Measurements from ENCODE around the gene ELF5. TPM values are rescaled to one million over a fixed set of nuclear protein-coding genes. Genes with fewer than 3 reads are reported as not detected.

The ELF5 gene
- total RNA-seq, 2 donors from 2014 or later = 0.18 to 2.7 TPM

DNA sequence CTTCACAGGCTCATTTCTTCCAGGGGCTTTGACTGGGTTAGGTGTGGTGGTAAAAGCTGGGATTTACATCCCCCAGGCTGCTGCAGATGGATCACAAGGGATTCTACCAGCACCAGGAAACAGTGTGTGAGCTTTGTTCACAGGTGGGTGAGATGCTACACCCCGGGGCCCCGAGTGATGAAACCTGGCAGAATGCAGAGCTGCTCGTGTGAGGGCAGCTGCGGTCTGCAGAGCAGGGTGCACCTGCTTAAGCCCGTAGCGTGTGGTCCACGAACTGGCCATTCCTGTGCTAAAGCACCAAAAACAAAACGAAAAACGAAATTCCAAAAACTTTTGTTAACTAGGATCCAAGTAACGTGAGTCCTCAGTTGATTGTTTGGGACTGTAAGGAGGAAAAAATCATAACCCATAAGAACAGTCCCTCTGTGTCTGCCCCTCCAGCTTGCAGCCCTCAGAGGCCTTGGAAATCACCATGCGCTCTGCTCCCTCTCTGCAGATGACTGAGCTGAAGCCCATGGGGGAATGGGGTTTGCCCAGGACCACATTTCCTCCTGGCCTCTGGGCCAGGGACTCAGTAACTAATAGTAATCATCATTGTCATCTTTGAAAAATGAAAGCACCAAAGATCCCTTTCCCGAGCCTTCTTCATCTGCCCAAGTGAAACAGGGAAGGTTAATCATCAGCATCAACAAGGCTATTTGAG lies 24.6 kb downstream of the ELF5 start:
- DNase-seq (ENCODE audit: low spot score) = no peak
- intact Hi-C loops (cut with DNase I) = no loop called here

DNA sequence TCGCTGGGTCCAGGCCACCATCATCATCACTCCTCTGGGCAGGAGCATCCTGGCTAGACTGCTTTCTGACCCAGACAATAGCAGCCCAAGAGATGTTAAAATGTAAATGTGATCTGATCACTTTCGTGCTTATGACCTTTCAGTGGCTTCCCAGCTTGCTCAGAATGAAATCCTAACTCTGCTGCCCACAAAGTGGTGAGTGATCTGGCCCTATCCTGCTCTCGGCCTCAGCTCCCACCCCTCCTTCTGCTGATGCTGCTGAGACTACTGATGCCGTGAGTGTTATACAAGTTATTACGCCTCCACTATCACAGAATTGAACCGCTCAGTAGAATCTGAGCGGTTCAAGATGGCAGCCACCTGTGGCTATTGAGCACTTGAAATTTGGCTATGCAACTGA lies 26.2 kb downstream of the ELF5 start:
- Histone ChIP-seq H3K9me3 (no peaks in the 10 kb centered on the region), H3K4me1 (replicated peaks) (no peaks in the 10 kb centered on the region), H3K27ac (no peak overlapping the region), H3K36me3 (no peaks in the 10 kb centered on the region), H3K4me3 (no peak overlapping the region), H3K27me3 (replicated peaks; ENCODE audit: insufficient read depth) (no peaks in the 10 kb centered on the region)
- 84% methylated on average over 7 of the region's 7 CpGs for WGBS
- TF ChIP-seq POLR2A (IDR thresholded peaks at IDR 0.05) (no peak), POLR2AphosphoS5 (IDR thresholded peaks at IDR 0.05) (no peak)
- TF ChIP-seq, protein P1, sequence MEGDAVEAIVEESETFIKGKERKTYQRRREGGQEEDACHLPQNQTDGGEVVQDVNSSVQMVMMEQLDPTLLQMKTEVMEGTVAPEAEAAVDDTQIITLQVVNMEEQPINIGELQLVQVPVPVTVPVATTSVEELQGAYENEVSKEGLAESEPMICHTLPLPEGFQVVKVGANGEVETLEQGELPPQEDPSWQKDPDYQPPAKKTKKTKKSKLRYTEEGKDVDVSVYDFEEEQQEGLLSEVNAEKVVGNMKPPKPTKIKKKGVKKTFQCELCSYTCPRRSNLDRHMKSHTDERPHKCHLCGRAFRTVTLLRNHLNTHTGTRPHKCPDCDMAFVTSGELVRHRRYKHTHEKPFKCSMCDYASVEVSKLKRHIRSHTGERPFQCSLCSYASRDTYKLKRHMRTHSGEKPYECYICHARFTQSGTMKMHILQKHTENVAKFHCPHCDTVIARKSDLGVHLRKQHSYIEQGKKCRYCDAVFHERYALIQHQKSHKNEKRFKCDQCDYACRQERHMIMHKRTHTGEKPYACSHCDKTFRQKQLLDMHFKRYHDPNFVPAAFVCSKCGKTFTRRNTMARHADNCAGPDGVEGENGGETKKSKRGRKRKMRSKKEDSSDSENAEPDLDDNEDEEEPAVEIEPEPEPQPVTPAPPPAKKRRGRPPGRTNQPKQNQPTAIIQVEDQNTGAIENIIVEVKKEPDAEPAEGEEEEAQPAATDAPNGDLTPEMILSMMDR (IDR thresholded peaks at IDR 0.05) = no peak
- intact Hi-C loops (cut with DNase I) = no loop called here
- DNase-seq (ENCODE audit: low spot score) = no peak

More for the DNA sequence above, 24.6 kb downstream of the ELF5 start:
- 95% methylated on average over 12 of the region's 12 CpGs for WGBS
- H3K4me1 ChIP-seq (replicated peaks) = no peaks in the 10 kb centered on the region
- no peaks in the 10 kb centered on the region for H3K36me3 ChIP-seq
- no peaks in the 10 kb centered on the region for H3K27me3 ChIP-seq (replicated peaks; ENCODE audit: insufficient read depth)
- no peaks in the 10 kb centered on the region for H3K9me3 ChIP-seq
- no peak overlapping the region for H3K4me3 ChIP-seq
- H3K27ac ChIP-seq = no peak overlapping the region
- TF ChIP-seq, protein P1 (IDR thresholded peaks at IDR 0.05) = no peak
- TF ChIP-seq POLR2A (IDR thresholded peaks at IDR 0.05) = no peak
- TF ChIP-seq POLR2AphosphoS5 (IDR thresholded peaks at IDR 0.05) = no peak

DNA sequence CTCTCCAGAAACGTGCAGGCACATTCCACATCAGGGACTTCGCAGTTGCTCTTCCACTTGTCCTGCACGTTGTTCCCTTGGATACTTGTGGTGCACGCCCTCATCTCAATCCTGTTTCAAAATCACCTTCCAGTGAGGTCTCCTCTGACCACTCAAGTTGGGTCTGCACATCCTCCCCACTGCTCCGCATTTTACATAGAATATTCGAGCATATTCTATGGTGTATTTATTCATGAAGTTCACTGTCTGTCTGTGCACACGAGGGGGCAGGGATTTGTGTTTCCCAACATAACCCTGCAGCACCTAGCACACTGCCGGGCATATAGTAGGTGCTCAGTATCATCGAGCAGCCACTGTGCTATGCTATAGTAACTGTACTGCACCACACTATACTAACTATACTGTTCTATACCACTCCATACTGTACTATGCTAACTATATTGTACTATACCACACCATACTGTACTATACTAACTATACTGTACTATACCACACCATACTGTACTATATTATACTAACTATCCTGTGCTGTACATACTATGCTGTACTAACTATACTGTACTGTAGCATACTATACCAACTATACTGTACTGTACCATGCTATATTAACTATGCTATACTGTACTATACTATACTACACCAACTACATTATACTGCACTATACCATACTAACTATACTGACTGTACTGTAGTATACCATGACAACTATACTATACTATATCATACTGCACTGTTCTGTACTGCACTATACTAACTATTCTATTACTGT lies 30.3 kb downstream of the ELF5 start:
- Histone ChIP-seq H3K27me3 (replicated peaks; ENCODE audit: insufficient read depth) (no peaks in the 10 kb centered on the region), H3K4me3 (no peak overlapping the region), H3K27ac (no peak overlapping the region), H3K9me3 (no peaks in the 10 kb centered on the region), H3K36me3 (no peaks in the 10 kb centered on the region), H3K4me1 (replicated peaks) (peaks cover 9% of the 10 kb centered on the region)
- TF ChIP-seq, protein P1 (IDR thresholded peaks at IDR 0.05) = no peak
- TF ChIP-seq POLR2AphosphoS5 (IDR thresholded peaks at IDR 0.05) = no peak
- TF ChIP-seq POLR2A (IDR thresholded peaks at IDR 0.05) = no peak
- intact Hi-C loops (cut with DNase I) = no loop called here
- WGBS = 87% methylated on average over 9 of the region's 9 CpGs
- DNase-seq (ENCODE audit: low spot score) = no peak

DNA sequence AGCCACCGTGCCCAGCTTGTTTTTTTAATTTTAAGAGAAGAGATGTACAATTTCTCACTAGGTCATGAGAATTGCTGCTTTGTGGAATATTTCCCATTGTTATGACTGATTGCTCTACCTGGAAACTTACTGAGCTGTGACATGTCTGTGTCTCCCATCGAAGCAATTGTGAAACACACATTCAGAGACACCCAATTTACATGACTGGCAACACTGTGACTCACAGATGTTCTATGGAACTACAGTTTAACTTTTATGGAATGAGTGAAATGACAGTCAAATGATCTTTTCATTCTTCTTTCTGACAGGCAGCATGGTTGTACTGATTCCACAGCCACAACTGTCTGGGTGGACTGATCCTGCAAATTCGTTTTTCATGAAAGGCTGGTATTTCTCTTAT lies 32.3 kb downstream of the ELF5 start:
- 71% methylated on average over 3 of the region's 3 CpGs for WGBS
- Histone ChIP-seq H3K27me3 (replicated peaks; ENCODE audit: insufficient read depth) (no peaks in the 10 kb centered on the region), H3K4me1 (replicated peaks) (peaks cover 9% of the 10 kb centered on the region), H3K4me3 (no peak overlapping the region), H3K9me3 (no peaks in the 10 kb centered on the region), H3K36me3 (no peaks in the 10 kb centered on the region), H3K27ac (no peak overlapping the region)
- DNase-seq (ENCODE audit: low spot score) = no peak
- TF ChIP-seq POLR2AphosphoS5 (IDR thresholded peaks at IDR 0.05) (no peak), POLR2A (IDR thresholded peaks at IDR 0.05) (no peak)
- TF ChIP-seq, protein P1 (IDR thresholded peaks at IDR 0.05) = no peak
- intact Hi-C loops (cut with DNase I) = no loop called here

All from prostate gland (tissue), 2 donors.